CD4-positive, alpha-beta T cell treated with Interleukin-15 for 4 hours (primary cell): ENCODE results near the gene PLPP3.

Experiments
- DNase-seq: peaks from one replicate; pipeline ENCODE4 v3.0.0-alpha.2; 2020; ENCODE audit warnings: low spot score

Gene PLPP3

DNA sequence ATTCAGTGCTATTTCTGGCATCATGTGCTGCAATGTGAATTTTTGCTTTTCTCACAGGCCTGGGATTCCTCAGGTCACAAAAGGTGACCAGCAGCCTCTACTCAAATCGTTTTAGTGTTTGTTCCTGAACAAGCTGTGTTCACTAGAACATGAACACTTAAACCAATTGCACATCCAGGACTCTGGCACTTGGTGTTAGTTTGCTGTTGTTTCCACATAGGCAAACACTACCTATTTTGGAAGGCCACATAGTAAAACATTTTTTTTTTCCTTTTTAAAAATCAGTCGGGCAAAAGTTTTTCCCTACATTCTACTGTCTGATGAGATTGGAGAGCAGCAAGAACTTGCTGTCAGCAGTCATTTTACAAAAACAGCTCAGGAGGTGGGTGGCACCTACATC is 83.2 kb downstream of the PLPP3 start:
- DNase-seq = no peak

- DNase-seq = no peak
Measured at GRCh38 chr1:56495538-56495937, 83.8 kb downstream of the PLPP3 start.

DNA sequence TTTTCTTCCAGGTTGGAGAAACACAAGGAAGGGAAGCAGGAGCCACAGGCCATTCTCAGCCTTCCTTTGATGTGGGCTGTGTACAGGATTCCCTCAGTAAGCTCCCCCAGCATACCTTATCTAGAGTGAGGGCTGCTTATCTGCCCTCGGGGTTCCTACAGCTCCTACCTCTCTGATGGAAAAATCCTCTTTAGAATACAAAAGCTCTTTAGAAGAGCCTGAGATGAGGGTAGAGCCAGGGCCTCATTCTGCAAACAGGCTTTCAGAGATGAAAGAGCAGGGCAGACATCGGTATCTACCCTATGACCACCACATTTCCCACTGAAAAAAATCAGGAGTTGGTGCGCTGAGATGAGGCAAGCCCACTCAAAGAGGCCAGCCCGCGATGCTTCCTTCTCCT is 85.1 kb downstream of the PLPP3 start:
- DNase-seq = no peak

DNA sequence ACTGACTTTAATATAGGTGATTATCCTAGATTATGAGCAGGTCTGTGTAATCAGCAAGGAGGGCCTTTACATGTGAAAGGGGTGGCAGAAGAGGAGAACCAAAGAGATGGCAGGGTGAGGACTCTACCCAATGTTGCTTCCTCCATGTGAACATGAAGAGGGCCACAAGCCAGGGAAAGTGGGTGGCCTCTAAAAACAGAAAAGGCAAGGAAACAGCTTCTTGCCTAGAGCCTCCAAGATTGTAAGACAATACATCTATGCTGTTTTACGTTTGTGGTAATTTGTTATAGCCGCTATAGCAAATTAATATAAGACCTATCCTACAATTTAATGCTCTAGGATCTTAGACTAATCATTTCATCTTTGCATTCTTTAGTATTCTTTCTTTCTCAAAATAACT is 85.5 kb downstream of the PLPP3 start:
- DNase-seq = no peak

DNA sequence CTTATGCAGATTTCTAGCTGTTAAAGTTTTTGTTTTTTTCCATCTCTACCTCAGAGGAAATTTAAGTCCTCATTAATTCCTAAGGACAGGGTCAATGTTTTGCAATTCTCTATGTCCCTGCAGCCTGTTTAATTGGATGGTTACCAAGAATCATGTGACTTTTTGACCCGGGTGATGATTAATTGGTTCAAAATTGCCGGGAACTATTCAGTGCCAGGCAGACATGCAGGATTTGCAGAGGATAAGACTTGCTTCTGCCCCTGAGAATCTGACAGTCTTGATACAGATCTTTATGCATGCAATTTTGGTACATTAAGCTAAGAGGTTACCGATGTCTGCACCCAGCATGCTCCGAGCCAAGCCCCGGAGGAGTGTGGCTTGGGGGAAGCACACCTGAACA is 87.9 kb downstream of the PLPP3 start:
- no peak for DNase-seq

DNA sequence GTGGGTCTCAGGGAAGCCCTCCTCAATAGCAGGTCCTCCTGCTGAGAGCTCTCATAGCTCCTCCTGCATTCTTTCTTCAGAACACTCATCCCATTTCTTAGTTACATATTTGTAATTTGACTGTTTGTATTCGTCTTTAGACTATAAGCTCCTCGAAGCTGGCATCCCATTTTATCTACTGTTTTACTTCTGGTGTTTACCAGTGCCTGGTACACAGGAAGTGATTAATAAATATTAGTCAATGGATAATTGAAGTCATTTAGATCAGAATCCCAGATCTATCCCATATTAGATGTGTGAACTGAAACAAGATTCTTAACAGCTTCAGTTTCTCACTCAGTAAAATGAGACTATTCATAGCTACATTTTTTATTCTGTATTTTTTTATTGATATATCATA is 88.7 kb downstream of the PLPP3 start:
- no peak for DNase-seq

DNA sequence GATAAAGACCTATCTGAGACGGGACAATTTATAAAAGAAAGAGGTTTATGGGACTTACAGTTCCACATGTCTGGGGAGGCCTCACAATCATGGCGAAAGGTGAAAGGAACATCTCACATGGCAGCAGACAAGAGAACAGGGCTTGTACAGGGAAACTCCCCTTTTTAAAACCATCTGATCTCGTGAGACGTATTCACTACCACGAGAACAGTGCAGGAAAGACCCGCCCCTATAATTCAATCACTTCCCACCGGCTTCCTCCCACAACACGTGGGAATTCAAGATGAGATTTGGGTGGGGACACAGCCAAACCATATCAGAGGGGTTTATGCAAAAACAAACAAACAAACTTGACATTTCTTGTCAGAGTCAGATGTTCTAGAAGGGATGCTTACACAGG is 89.7 kb downstream of the PLPP3 start:
- no peak for DNase-seq

GRCh38 chr1:56484695-56485094 is 94.7 kb downstream of the PLPP3 start:
- no peak for DNase-seq

DNA sequence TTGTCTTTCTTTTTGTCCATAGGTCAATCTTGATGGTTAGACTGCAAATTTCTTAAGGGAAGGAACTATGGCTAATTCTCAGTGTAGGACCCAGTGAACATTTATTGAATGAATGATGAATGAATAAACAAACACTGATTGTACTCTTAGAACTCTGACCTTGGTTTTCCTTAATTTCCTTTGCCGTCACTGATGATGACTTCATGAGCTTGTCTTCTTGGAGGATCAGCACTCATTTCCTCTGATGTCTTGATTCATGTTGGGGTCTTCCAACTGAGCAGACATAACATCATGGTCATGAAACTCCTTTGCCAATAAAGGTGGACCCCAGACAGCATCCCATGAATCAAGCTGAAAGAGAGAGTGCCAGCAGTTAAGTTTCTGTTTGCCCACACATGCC is 96.3 kb downstream of the PLPP3 start:
- no peak for DNase-seq

DNA sequence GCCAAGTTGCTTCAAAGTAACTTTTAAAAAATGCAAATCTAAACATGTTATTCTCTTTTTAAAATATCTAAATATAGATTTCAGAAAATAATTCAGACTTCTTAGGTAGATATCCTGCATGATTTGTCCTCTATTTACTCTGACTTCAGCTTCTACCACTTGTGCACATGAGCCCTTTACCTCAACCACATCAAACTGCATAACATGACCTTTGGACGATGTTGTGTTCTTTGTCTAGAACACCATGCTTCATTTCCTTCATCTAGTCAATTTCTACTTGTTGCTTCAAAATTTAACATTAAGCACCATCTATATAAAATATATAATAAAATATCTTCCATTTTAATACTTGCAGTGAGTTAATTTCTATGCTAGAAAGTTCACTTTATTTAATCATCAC is 96.9 kb downstream of the PLPP3 start:
- DNase-seq = no peak

GRCh38 chr1:56481140-56481694 is 98.1 kb downstream of the PLPP3 start:
- DNase-seq = no peak

- no peak for DNase-seq
Measured at GRCh38 chr1:56478734-56479133, 100.6 kb downstream of the PLPP3 start.

DNA sequence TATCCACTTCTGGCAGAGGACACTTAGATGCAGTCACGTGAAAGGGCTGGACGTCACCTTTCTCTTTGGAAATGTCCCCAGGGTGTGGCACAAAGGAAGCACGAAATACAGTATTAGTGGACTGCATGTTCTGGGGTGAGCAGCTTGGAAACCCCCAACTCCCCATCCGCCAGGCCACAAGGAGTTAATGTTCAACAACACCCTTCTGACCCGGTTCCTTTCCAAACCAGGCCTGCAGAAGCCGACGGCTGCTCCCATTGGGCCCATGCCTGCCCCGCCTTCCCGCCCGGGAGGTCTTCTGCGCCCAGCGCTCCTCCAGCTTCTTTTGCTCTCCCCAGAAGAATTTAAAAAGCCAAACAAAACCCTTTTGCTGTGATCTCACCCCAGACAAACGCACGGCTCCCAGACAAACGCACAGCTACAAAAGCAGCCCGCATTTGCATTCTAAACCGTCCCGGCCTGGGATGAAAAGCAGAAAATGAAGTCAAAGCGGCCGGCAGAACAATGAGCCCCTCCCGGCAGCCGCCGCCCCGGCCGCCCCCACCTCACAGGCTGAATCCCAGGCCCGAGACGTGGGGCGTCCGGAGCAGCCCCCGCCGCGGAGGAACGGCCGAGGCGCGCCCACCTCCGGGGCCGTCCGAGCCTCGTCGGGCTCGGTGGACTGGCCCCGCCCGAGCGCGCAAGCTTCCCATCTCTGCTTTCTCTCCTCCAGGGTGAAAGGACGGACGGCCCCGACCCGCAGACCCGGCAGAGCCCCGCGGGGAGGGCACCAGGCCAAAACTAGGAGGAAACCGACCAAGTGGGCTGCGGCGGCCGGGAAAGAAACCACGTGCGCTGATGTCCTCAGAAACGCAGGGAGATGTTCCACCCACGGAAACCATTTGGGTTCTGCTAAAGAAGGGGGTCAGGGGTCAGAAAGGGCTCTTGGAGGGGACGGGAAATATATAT is 101.9 kb downstream of the PLPP3 start:
- no peak for DNase-seq

DNA sequence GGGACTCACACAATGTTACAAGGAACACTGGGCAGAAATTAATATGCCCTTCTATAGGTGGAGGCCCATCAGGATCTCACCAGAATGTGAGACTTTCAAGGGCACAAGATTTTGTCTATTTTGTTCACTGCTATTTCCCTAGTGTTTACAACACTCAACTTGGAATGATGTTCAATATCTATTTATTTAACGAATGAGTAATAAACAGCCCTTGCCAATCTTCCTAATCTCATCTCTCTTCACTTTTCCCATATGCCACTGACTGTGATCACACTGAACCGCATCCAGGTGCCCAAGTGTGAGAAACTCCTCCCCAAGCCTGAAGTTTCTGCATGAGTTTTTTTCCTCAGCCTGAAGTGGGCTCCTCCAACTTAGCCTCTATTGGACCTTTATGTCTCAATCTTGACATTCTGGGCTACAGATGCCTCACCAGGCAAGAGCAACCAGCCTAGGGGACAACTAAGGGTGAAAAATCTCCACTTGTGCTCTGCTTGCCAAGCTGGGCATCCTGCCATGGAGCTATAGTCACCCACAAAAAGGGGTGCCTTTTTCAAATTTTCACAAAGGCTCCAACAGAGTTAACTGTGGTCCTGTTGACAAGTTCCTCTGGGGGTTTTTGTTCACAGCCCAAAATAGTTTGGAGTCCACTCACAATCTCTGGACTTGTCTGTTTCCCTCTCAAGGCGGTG is 105.6 kb downstream of the PLPP3 start:
- DNase-seq = no peak

DNA sequence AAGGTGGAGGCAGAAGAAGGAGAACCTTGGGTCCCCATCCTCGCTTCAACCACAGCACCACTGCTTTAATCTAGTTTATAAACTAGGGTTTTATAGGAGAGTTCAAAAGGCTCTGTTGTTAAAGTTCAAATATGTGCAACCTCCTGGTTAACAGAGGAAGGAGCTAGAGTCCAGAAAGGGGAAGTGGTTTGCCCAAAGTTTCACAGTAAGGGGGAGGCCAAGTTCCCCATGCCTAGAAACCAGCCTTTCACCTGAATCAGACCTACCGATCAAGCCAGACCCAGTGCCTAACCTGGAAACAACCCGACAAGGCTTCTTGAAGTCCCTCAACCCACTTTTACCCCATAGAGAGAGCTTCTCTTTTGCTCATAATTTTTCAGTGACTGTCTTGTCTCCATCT is 106.5 kb downstream of the PLPP3 start:
- no peak for DNase-seq

GRCh38 chr1:56469640-56470371 is 109.6 kb downstream of the PLPP3 start:
- no peak for DNase-seq

DNA sequence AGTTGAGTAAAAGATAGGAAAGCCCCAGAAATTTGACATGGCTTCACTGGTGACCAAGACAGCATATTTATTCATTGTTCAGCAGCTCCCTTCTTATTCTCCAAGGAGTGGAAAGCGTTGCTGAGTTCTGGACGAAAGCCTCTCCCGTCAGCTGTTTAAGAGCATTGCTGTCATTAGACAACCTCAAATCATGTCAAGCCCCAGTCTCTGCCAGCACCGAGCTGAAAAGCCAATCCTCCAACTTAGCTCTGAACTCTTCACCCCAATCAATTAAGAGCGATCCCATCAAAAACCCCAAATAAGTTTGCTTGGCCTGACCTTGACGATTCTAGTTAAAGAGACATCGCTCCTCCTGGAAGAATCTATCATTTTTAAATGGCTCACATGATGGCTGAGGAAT is 110.8 kb downstream of the PLPP3 start:
- no peak for DNase-seq

DNA sequence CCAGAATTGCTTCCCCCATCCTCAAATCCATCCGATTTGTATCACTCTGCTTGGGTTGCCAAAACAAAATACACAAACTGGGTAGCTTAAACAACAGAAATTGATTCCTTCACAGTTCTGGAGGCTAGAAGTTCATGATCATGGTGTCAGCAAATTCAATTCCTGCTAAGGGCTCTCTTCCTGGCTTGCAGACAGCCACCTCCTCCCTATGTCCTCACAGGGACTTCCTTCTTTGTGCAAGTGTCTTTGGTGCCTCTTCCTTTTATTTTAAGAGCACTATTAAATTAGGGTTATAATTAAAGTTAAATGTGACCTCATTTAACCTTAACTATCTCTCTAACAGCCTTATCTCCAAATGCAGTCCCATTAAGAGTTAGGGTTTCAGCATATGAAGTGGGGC is 112.8 kb downstream of the PLPP3 start:
- DNase-seq = no peak

- DNase-seq = no peak
Measured at GRCh38 chr1:56464294-56464693, 115.1 kb downstream of the PLPP3 start.

- no peak for DNase-seq
Measured at GRCh38 chr1:56463376-56463775, 116.0 kb downstream of the PLPP3 start.

GRCh38 chr1:56462209-56462608 is 117.2 kb downstream of the PLPP3 start:
- no peak for DNase-seq
